Keratinocyte (primary cell): Measurements from ENCODE around the gene PHLPP1.

Source experiments
- CTCF ChIP-seq, 3 experiments: IDR thresholded peaks in 1 of 3; conservative IDR thresholded peaks in 1 of 3; optimal IDR thresholded peaks in 1 of 3; 2 replicates in 2 of 3; 3 replicates in 1 of 3; pipeline versions ENCODE3 to v1.5.1; 2011; ENCODE audit warnings: low read length in 3 of 3, mild to moderate bottlenecking in 3 of 3, moderate library complexity in 2 of 3, control low read depth in 1 of 3, inconsistent platforms in 1 of 3; ENCODE audit not compliant: insufficient read depth in 2 of 3; ENCODE audit errors: extremely low read depth in 1 of 3
- EZH2 ChIP-seq: IDR thresholded peaks from one replicate; pipeline ENCODE4 v1.6.1; 2012; ENCODE audit warnings: inconsistent platforms, mild to moderate bottlenecking, low read length, moderate library complexity

GRCh38 chr18:62828091-62828640 is 112.8 kb downstream of the PHLPP1 start:
- TF ChIP-seq EZH2: no peak
- TF ChIP-seq CTCF (optimal IDR thresholded peaks at IDR 0.05 in 1 of 3, IDR thresholded peaks at IDR 0.05 in 1 of 3, conservative IDR thresholded peaks at IDR 0.05 in 1 of 3; ENCODE audit: extremely low read depth in 1 of 3, insufficient read depth in 2 of 3, low read length in 3 of 3): no peak
